NCI-H524 treated with DMSO at 0.1 percent for 48 hours (cell line): ENCODE data around the gene WDR83.
A peak's percentile ranks its signal among the peaks of the same experiment; 100 is the strongest.

ENCODE experiments used
- DNase-seq: peaks from one replicate; lab custom pipeline; 2025; lab: John Stamatoyannopoulos, UW

The WDR83 gene

GRCh38 chr19:12715102-12715501 is 48.5 kb downstream of the WDR83 start:
- no peak for DNase-seq

- DNase-seq = no peak
These were observed 49.3 kb downstream of the WDR83 start for GRCh38 chr19:12715929-12716328.

- no peak for DNase-seq
These were observed 53.7 kb downstream of the WDR83 start for GRCh38 chr19:12720296-12720695.

GRCh38 chr19:12720851-12721655 is 54.4 kb downstream of the WDR83 start:
- no peak for DNase-seq

GRCh38 chr19:12721656-12722565 is 55.3 kb downstream of the WDR83 start:
- no peak for DNase-seq

- peak; percentile 93 for DNase-seq
These were observed 56.2 kb downstream of the WDR83 start for GRCh38 chr19:12722566-12723380.

- no peak for DNase-seq
These were observed 56.7 kb downstream of the WDR83 start for GRCh38 chr19:12723381-12723640.

- DNase-seq = peak; percentile 28
These were observed 57.2 kb downstream of the WDR83 start, which contains the start of gene TNPO2 for GRCh38 chr19:12723641-12724426. Gene TNPO2 (minus strand): TSS chr19:12723932. CDS start chr19:12720977, 2,955 bp downstream.
